Loucy (cell line): ENCODE results near the gene CCR5AS.

Experiments used
- H2AFZ ChIP-seq: fragments of 200-600 bp; sonication (generic); 2 replicates; pipeline ENCODE4 v1.6.0; 2016; ENCODE audit warnings: antibody characterized with exemption, mild to moderate bottlenecking, low read length, moderate library complexity
- H3F3A ChIP-seq: fragments of 200-600 bp; 2 replicates; pipeline ENCODE4 v1.6.0; 2016; ENCODE audit warnings: antibody characterized with exemption, low read depth, mild to moderate bottlenecking
- H3K27me3 ChIP-seq: fragments of 200-600 bp; sonication (generic); 2 replicates; pipeline ENCODE4 v1.6.1; 2014; ENCODE audit warnings: low read length, mild to moderate bottlenecking; ENCODE audit not compliant: insufficient read depth, poor library complexity, severe bottlenecking
- H3K36me3 ChIP-seq: fragments of 200-600 bp; sonication (generic); 2 replicates; pipeline ENCODE4 v1.6.1; 2016; ENCODE audit warnings: low read length; ENCODE audit not compliant: insufficient read depth
- H3K4me1 ChIP-seq: fragments of 200-600 bp; sonication (generic); 2 replicates; pipeline ENCODE4 v1.5.1; 2014; ENCODE audit warnings: low read length, mild to moderate bottlenecking; ENCODE audit not compliant: insufficient read depth, poor library complexity, severe bottlenecking
- H3K4me2 ChIP-seq: fragments of 200-600 bp; sonication (generic); 2 replicates; pipeline ENCODE4 v1.6.0; 2014; ENCODE audit warnings: antibody characterized with exemption, low read length, low read depth, mild to moderate bottlenecking; ENCODE audit not compliant: poor library complexity, severe bottlenecking
- H3K4me3 ChIP-seq: fragments of 200-600 bp; sonication (generic); 2 replicates; pipeline ENCODE4 v1.5.1; 2014; ENCODE audit warnings: low read length, mild to moderate bottlenecking, mixed read lengths; ENCODE audit not compliant: poor library complexity, severe bottlenecking
- H3K79me2 ChIP-seq: fragments of 200-600 bp; sonication (generic); 2 replicates; pipeline ENCODE4 v1.6.1; 2014; ENCODE audit warnings: low read length; ENCODE audit not compliant: insufficient read depth
- H3K9ac ChIP-seq: fragments of 200-600 bp; sonication (generic); 2 replicates; pipeline ENCODE4 v1.6.0; 2014; ENCODE audit warnings: mild to moderate bottlenecking, low read depth, low read length, moderate library complexity; ENCODE audit not compliant: poor library complexity, severe bottlenecking
- H3K9me2 ChIP-seq: fragments of 200-600 bp; sonication (generic); replicated peaks from 2 replicates; pipeline ENCODE4 v1.6.1; 2016; ENCODE audit warnings: low read depth, low read length, mixed read lengths
- H3K9me3 ChIP-seq: fragments of 200-600 bp; sonication (generic); 2 replicates; pipeline ENCODE4 v1.6.1; 2014; ENCODE audit warnings: mild to moderate bottlenecking, antibody characterized with exemption, low read length, low read depth; ENCODE audit not compliant: insufficient read depth
- H4K20me1 ChIP-seq: fragments of 200-600 bp; sonication (generic); 2 replicates; pipeline ENCODE4 v1.6.0; 2014; ENCODE audit warnings: antibody characterized with exemption, low read length, mild to moderate bottlenecking; ENCODE audit not compliant: insufficient read depth, poor library complexity, severe bottlenecking
- CTCF ChIP-seq: fragments of 200-600 bp; sonication (generic); conservative IDR thresholded peaks from 2 replicates; pipeline ENCODE4 v1.5.1; 2014; ENCODE audit warnings: mild to moderate bottlenecking, antibody characterized with exemption, low read length
- EZH2phosphoT487 ChIP-seq: fragments of 200-600 bp; IDR thresholded peaks from 2 replicates; pipeline ENCODE4 v1.6.1; 2018; ENCODE audit warnings: antibody characterized with exemption, mild to moderate bottlenecking, moderate library complexity, borderline replicate concordance

The CCR5AS gene

GRCh38 chr3:46419816-46420215, 12.9 kb upstream of the CCR5AS start:
- Histone ChIP-seq H3K4me2 (no peak overlapping the region), H3K9ac (no peak overlapping the region), H2AFZ (no peak overlapping the region), H3F3A (no peaks in the 10 kb centered on the region), H4K20me1 (no peaks in the 10 kb centered on the region), H3K9me3 (no peaks in the 10 kb centered on the region), H3K4me1 (peaks cover 13% of the 10 kb centered on the region), H3K9me2 (no peaks in the 10 kb centered on the region), H3K27me3 (no peaks in the 10 kb centered on the region), H3K79me2 (no peaks in the 10 kb centered on the region), H3K36me3 (no peaks in the 10 kb centered on the region), H3K4me3 (no peak overlapping the region)
- TF ChIP-seq CTCF (no peak), EZH2phosphoT487 (no peak)

GRCh38 chr3:46417841-46418611, 11.2 kb upstream of the CCR5AS start:
- Histone ChIP-seq H3K9me3 (no peaks in the 10 kb centered on the region), H2AFZ (no peak overlapping the region), H3K79me2 (no peaks in the 10 kb centered on the region), H3K36me3 (no peaks in the 10 kb centered on the region), H3F3A (no peaks in the 10 kb centered on the region), H3K4me2 (no peak overlapping the region), H4K20me1 (no peaks in the 10 kb centered on the region), H3K4me1 (peaks cover 10% of the 10 kb centered on the region), H3K9ac (no peak overlapping the region), H3K9me2 (no peaks in the 10 kb centered on the region), H3K4me3 (no peak overlapping the region), H3K27me3 (no peaks in the 10 kb centered on the region)
- TF ChIP-seq EZH2phosphoT487 (no peak), CTCF (no peak)

DNA sequence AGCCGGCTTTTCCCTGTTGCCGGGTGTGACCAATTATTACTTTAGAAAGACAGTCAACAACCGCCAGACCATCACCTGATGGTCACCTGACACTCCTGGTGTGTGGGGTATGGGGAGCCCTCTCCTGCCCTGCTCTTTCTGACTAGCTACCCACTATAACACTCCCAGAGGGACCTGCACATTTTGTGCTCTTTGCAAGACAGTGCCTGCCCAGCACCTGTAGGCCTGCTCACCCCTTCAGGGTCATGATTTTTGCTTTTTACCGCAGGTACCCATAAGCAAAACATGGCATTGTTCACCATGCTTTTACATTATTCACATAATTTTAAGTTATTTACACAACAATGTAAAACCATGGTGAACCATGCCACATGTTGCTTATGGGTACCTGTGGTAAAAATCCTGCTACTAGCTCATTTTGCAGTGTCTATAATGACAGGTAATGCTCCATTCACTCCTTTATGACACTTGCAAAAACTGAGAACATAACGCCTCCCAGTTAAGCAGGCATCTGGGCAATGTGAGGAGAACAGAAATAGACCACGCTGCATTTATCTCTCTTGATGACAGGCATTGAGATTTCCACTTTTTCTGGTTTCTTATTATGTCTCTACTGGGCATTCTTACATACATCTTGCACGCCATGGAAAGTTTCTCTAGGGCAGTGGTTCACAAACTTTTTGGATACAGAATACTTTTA, 10.1 kb upstream of the CCR5AS start:
- peaks cover 10% of the 10 kb centered on the region for H3K4me1 ChIP-seq
- no peak overlapping the region for H3K9ac ChIP-seq
- no peaks in the 10 kb centered on the region for H4K20me1 ChIP-seq
- no peaks in the 10 kb centered on the region for H3F3A ChIP-seq
- no peak overlapping the region for H3K4me2 ChIP-seq
- H3K79me2 ChIP-seq: no peaks in the 10 kb centered on the region
- no peak overlapping the region for H2AFZ ChIP-seq
- no peaks in the 10 kb centered on the region for H3K27me3 ChIP-seq
- H3K9me3 ChIP-seq: no peaks in the 10 kb centered on the region
- H3K9me2 ChIP-seq: no peaks in the 10 kb centered on the region
- no peaks in the 10 kb centered on the region for H3K36me3 ChIP-seq
- no peak for TF ChIP-seq EZH2phosphoT487
- no peak overlapping the region for H3K4me3 ChIP-seq
